Activated CD8-positive, alpha-beta T cell treated with anti-CD3 and anti-CD28 coated beads, Interleukin-2, amount 10 ng/mL, durations not matched to agents 7 days and 5 days (primary cell): ENCODE results near the gene CLSTN1. TPM values are rescaled to one million over a fixed set of nuclear protein-coding genes. Genes with fewer than 3 reads are reported as not detected.

ENCODE experiments used
- ATAC-seq: fragments of 150-1000 bp; cut with Tn5 transposase; one replicate; pipeline ENCODE4 v1.10.0; 2021; ENCODE audit warnings: moderate library complexity
- CTCF ChIA-PET: fragments of 350-600 bp; sonication (Branson Sonifier 250); formaldehyde crosslinking; loops from one replicate; lab custom pipeline; 2021; ENCODE audit warnings: antibody characterized with exemption; lab: Charles Lee
- POLR2A ChIA-PET: fragments of 350-600 bp; sonication (Branson Sonifier 250); formaldehyde crosslinking; loops from one replicate; lab custom pipeline; 2021; ENCODE audit warnings: antibody characterized with exemption; lab: Charles Lee
- DNase-seq: peaks from one replicate; pipeline ENCODE4 v3.0.0-alpha.2; 2020
- H3K27ac Mint-ChIP-seq: one replicate; pipeline ENCODE4 v1.8.0; 2021; ENCODE audit warnings: mild to moderate bottlenecking, mixed read lengths
- H3K27me3 Mint-ChIP-seq: one replicate; pipeline ENCODE4 v1.8.0; 2021; ENCODE audit warnings: low read depth, mixed read lengths
- H3K36me3 Mint-ChIP-seq: one replicate; pipeline ENCODE4 v1.8.0; 2021; ENCODE audit warnings: low read depth, mixed read lengths
- H3K4me1 Mint-ChIP-seq: one replicate; pipeline ENCODE4 v1.8.0; 2021; ENCODE audit warnings: low read depth, mixed read lengths
- H3K4me3 Mint-ChIP-seq: one replicate; pipeline ENCODE4 v1.8.0; 2021; ENCODE audit warnings: mild to moderate bottlenecking, mixed read lengths
- H3K9me3 Mint-ChIP-seq: one replicate; pipeline ENCODE4 v1.8.0; 2022; ENCODE audit warnings: mixed read lengths; ENCODE audit not compliant: insufficient read depth
- total RNA-seq, 2 experiments: library from RNA; stranded (reverse); gene quantifications; one replicate each; pipeline ENCODE4 v1.2.3, GENCODE V29; 2021

CLSTN1 gene
- total RNA-seq, 2 experiments from 2014 or later, result 91.1 to 96.8 TPM

DNA sequence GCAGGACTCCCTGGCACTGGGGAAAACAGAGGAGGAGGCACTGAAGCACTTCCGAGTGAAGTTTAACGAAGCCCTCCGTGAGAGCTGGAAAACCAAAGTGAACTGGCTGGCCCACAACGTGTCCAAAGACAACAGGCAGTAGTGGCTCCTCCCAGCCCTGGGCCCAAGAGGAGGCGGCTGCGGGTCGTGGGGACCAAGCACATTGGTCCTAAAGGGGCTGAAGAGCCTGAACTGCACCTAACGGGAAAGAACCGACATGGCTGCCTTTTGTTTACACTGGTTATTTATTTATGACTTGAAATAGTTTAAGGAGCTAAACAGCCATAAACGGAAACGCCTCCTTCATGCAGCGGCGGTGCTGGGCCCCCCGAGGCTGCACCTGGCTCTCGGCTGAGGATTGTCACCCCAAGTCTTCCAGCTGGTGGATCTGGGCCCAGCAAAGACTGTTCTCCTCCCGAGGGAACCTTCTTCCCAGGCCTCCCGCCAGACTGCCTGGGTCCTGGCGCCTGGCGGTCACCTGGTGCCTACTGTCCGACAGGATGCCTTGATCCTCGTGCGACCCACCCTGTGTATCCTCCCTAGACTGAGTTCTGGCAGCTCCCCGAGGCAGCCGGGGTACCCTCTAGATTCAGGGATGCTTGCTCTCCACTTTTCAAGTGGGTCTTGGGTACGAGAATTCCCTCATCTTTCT, 96.7 kb downstream of the CLSTN1 start:
- H3K4me3 Mint-ChIP-seq, result peak overlapping the region; percentile 22
- DNase-seq, result no peak
- peak overlapping the region; percentile 96 for H3K27ac Mint-ChIP-seq
- CTCF ChIA-PET, result interaction anchor here (1.3 to 16.0 kb wide), 3 partner anchors 10 to 111 kb away, joined by 4 to 204 read pairs (median 13); no protein-coding TSS in a partner anchor
- peaks cover 85% of the 10 kb centered on the region for H3K36me3 Mint-ChIP-seq
- no peak for ATAC-seq
- H3K4me1 Mint-ChIP-seq, result peaks cover 84% of the 10 kb centered on the region
- no peaks in the 10 kb centered on the region for H3K27me3 Mint-ChIP-seq
- H3K9me3 Mint-ChIP-seq, result no peaks in the 10 kb centered on the region
- POLR2A ChIA-PET, result interaction anchor here (1.0 to 3.5 kb wide), 6 partner anchors 11 to 137 kb away, joined by 3 to 22 read pairs (median 4); no protein-coding TSS in a partner anchor

DNA sequence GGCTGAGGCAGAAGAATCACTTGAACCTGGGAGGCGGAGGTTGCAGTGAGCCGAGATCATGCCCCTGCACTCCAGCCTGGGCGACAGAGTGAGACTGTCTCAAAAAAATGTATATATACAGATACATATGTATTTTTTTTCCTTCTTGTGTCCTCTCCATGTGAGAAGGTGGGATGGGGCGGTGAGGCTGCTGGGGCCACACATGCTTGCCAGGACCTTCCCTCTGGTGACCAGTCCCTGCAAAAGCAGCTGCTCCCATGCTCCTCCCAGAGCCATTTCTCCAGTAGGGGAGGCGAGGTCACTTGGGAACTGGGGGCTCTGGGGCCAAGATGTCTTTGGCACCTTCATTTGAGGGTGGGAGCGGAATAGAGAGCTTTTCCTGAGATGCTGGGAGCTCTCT, 97.4 kb downstream of the CLSTN1 start:
- H3K4me3 Mint-ChIP-seq, result no peak overlapping the region

DNA sequence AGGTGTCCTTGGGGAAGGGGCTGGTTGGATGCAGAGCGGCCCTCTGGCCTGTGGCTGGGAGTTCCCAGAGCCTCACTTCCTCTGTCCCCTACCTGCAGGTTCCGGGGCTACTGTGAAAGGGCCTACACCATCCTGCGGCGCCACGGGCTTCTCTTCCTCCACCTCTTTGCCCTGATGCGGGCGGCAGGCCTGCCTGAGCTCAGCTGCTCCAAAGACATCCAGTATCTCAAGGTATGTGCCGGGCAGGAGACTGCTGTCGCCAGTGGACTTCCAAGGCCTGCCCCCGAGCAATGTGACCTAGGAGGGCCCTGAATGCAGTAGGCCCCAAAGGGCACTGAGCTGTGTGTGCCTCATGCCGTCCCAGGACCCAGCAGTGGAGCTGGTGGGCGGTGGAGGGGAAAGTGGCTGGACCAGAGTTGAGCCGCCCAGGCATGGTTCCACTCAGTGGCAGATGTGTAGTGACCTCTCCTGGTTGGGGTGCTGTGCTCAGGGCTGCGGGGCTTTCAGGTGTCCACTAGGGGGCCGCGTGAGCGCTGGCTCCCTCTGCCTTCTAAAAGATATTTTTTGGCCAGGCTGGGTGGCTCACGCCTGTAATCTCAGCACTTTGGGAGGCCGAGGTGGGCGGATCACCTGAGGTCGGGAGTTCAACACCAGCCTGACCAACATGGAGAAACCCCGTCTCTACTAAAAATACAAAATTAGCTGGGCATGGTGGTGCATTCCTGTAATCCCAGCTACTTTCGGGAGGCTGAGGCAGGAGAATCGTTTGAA, 98.9 kb downstream of the CLSTN1 start:
- Mint-ChIP-seq H3K9me3 (no peaks in the 10 kb centered on the region), H3K4me1 (peaks cover 81% of the 10 kb centered on the region), H3K36me3 (peaks cover 83% of the 10 kb centered on the region), H3K27me3 (no peaks in the 10 kb centered on the region), H3K27ac (peak overlapping the region; percentile 83), H3K4me3 (no peak overlapping the region)
- ChIA-PET CTCF (interaction anchor here (0.6 to 16.0 kb wide), 6 partner anchors 9 to 111 kb away, joined by 3 to 204 read pairs (median 6); no protein-coding TSS in a partner anchor), POLR2A (interaction anchor here (0.8 to 3.5 kb wide), 4 partner anchors 9 to 98 kb away, joined by 3 to 11 read pairs (median 4); no protein-coding TSS in a partner anchor)
- ATAC-seq, result peak; percentile 65
- DNase-seq, result peak; percentile 82

More for the DNA sequence above, 97.4 kb downstream of the CLSTN1 start:
- no peak for ATAC-seq
- H3K27me3 Mint-ChIP-seq, result no peaks in the 10 kb centered on the region
- H3K9me3 Mint-ChIP-seq, result no peaks in the 10 kb centered on the region
- H3K36me3 Mint-ChIP-seq, result peaks cover 84% of the 10 kb centered on the region
- CTCF ChIA-PET, result interaction anchor here (0.7 to 16.0 kb wide), 5 partner anchors 9 to 111 kb away, joined by 3 to 204 read pairs (median 4); no protein-coding TSS in a partner anchor
- H3K4me1 Mint-ChIP-seq, result peaks cover 84% of the 10 kb centered on the region
- H3K27ac Mint-ChIP-seq, result peak overlapping the region; percentile 96
- POLR2A ChIA-PET, result interaction anchor here (1.0 to 3.5 kb wide), 3 partner anchors 10 to 137 kb away, joined by 3 to 11 read pairs (median 4); no protein-coding TSS in a partner anchor
- DNase-seq, result no peak

DNA sequence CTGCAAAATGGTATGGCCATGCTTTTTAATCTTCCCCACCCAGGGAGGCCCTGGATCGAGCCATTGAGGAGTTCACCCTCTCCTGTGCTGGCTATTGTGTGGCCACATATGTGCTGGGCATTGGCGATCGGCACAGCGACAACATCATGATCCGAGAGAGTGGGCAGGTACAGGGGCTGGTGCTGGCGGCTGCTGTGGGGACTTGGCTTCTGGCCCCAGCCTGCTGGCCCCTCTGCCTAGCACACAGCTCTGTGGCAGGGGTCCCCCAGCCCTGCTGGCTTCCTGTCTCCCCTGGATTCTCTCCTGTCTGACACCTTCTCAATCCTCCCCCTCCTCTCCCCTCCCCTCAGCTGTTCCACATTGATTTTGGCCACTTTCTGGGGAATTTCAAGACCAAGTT, 99.8 kb downstream of the CLSTN1 start:
- ATAC-seq, result no peak
- Mint-ChIP-seq H3K36me3 (peaks cover 86% of the 10 kb centered on the region), H3K4me3 (no peak overlapping the region), H3K27ac (peak overlapping the region; percentile 83), H3K27me3 (no peaks in the 10 kb centered on the region), H3K4me1 (peaks cover 84% of the 10 kb centered on the region), H3K9me3 (no peaks in the 10 kb centered on the region)
- CTCF ChIA-PET, result interaction anchor here (16.0 kb wide), 1 partner anchor 96 kb away, joined by 204 read pairs; no protein-coding TSS in a partner anchor
- DNase-seq, result no peak
- POLR2A ChIA-PET, result interaction anchor here (1.9 to 3.5 kb wide), 2 partner anchors 8 to 97 kb away, joined by 5 to 11 read pairs; no protein-coding TSS in a partner anchor

DNA sequence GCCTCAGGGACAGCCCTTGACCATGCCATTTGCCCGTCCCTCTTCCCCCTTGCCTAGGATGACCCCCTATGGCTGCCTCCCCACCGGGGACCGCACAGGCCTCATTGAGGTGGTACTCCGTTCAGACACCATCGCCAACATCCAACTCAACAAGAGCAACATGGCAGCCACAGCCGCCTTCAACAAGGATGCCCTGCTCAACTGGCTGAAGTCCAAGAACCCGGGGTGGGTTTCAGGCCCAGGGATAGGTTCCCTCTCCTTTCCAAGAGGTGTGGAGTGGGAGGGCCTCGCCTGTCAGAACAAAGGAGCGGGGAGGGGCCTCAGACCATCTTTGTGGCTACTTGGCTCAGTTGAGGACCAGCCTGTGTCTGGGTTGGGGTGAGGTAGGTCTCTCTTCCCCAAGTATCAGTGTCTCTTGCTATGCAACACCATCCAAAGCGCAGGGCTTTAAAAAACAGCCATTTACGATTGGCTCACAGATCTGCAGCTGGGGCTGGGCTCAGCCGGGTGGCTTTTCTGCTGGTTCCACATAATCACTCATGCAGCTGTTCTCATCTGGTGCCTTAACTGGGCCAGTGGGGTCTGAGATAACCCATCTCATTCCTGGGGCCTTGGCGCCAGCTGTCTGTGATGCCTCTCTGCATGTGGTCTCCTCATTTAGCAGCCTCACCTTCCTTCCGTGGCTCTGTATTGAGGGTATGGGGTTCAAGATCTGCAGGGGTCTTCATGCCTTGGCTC, 100.5 kb downstream of the CLSTN1 start:
- CTCF ChIA-PET, result interaction anchor here (16.0 kb wide), 1 partner anchor 95 kb away, joined by 204 read pairs; no protein-coding TSS in a partner anchor
- no peaks in the 10 kb centered on the region for H3K9me3 Mint-ChIP-seq

DNA sequence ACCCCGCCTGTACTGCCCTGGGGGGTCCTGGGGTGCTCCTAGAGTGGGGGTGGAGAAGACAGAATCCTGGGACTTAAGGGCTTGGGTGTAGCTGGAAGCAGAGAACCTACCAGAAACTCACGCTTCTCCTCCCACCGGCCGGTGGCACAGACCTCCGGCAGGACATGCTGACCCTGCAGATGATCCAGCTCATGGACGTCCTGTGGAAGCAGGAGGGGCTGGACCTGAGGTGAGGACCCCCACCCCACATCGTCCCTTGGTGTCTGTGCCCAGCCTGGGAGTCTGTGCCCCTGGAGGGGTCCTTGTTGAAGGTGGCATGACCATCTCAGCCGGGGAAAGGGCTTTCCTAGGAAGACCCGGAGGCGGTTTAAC, 101.4 kb downstream of the CLSTN1 start:
- Mint-ChIP-seq H3K27ac (peak overlapping the region; percentile 55), H3K4me3 (no peak overlapping the region), H3K27me3 (no peaks in the 10 kb centered on the region), H3K4me1 (peaks cover 84% of the 10 kb centered on the region), H3K9me3 (no peaks in the 10 kb centered on the region), H3K36me3 (peaks cover 85% of the 10 kb centered on the region)
- DNase-seq (no peak), ATAC-seq (no peak)
- CTCF ChIA-PET, result interaction anchor here (1.0 to 16.0 kb wide), 7 partner anchors 9 to 146 kb away, joined by 3 to 204 read pairs (median 5); no protein-coding TSS in a partner anchor
- POLR2A ChIA-PET, result interaction anchor here (1.6 to 3.5 kb wide), 2 partner anchors 9 to 94 kb away, joined by 4 to 32 read pairs; no protein-coding TSS in a partner anchor

More for the DNA sequence above, 100.5 kb downstream of the CLSTN1 start:
- no peak for ATAC-seq
- no peaks in the 10 kb centered on the region for H3K27me3 Mint-ChIP-seq
- H3K27ac Mint-ChIP-seq, result peak overlapping the region; percentile 83
- POLR2A ChIA-PET, result interaction anchor here (1.9 to 3.5 kb wide), 2 partner anchors 7 to 97 kb away, joined by 5 to 11 read pairs; no protein-coding TSS in a partner anchor
- H3K4me1 Mint-ChIP-seq, result peaks cover 84% of the 10 kb centered on the region
- DNase-seq, result no peak
- H3K36me3 Mint-ChIP-seq, result peaks cover 85% of the 10 kb centered on the region
- H3K4me3 Mint-ChIP-seq, result no peak overlapping the region

DNA sequence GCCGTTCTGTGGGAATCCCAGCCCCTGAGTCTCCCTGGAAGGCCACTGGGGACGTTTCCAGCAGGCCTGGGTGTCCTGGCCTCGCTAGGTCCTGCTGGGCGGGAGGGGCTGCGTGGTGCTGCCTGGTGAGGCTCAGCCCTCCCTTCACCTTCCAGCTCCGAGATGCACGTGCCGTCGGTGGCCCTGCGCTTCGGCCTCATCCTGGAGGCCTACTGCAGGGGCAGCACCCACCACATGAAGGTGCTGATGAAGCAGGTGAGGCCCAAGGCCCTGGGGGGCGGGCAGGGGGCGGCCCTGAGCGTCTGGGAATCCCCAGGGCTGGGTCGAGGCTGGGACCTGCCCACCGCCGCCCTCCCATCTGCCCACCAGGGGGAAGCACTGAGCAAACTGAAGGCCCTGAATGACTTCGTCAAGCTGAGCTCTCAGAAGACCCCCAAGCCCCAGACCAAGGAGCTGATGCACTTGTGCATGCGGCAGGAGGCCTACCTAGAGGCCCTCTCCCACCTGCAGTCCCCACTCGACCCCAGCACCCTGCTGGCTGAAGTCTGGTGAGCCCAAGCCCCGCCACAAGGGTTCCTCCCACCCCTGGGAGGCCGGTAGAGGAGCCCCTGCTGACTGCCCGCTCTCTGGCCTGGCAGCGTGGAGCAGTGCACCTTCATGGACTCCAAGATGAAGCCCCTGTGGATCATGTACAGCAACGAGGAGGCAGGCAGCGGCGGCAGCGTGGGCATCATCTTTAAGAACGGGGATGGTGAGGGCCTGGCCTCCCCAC, 102.0 kb downstream of the CLSTN1 start:
- peak; percentile 79 for DNase-seq
- Mint-ChIP-seq H3K36me3 (peaks cover 85% of the 10 kb centered on the region), H3K9me3 (no peaks in the 10 kb centered on the region), H3K27me3 (no peaks in the 10 kb centered on the region), H3K27ac (peak overlapping the region; percentile 82), H3K4me3 (no peak overlapping the region), H3K4me1 (peaks cover 79% of the 10 kb centered on the region)
- ChIA-PET POLR2A (interaction anchor here (1.1 to 3.5 kb wide), 4 partner anchors 9 to 94 kb away, joined by 4 to 32 read pairs (median 4); no protein-coding TSS in a partner anchor), CTCF (interaction anchor here (0.6 to 16.0 kb wide), 13 partner anchors 9 to 147 kb away, joined by 3 to 204 read pairs (median 5); partner anchors contain the start of gene PIK3CD)
- ATAC-seq, result peak; percentile 12

DNA sequence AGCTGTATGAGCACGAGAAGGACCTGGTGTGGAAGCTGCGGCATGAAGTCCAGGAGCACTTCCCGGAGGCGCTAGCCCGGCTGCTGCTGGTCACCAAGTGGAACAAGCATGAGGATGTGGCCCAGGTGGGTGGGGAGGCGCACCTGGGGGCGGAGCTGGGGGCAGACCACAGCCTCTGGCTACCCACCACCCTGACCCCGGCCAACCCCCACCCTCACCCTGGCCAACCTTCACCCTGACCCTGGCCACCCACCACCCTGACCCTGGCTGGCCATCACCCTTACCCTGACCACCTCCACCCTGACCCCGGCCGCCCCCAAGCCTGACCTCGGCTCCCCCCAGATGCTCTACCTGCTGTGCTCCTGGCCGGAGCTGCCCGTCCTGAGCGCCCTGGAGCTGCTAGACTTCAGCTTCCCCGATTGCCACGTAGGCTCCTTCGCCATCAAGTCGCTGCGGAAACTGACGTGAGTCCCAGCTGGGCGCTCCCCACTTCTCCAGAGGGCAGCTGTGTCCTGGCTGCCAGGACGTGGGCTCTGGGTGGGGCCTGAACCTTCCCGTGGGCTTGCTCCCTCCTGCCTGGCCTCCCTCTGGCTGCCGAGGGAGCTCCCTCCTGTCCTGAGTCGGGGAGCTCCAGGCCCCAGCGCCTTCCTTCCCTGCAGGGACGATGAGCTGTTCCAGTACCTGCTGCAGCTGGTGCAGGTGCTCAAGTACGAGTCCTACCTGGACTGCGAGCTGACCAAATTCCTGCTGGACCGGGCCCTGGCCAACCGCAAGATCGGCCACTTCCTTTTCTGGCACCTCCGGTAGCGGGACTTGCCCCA, 102.8 kb downstream of the CLSTN1 start:
- DNase-seq (no peak), ATAC-seq (no peak)
- Mint-ChIP-seq H3K9me3 (no peaks in the 10 kb centered on the region), H3K4me3 (peak overlapping the region; percentile 28), H3K4me1 (peaks cover 76% of the 10 kb centered on the region), H3K36me3 (peaks cover 89% of the 10 kb centered on the region), H3K27ac (peak overlapping the region; percentile 82), H3K27me3 (no peaks in the 10 kb centered on the region)
- CTCF ChIA-PET, result interaction anchor here (0.6 to 16.0 kb wide), 15 partner anchors 8 to 148 kb away, joined by 3 to 204 read pairs (median 5); partner anchors contain the start of gene PIK3CD
- POLR2A ChIA-PET, result interaction anchor here (1.1 to 6.6 kb wide), 5 partner anchors 10 to 93 kb away, joined by 4 to 126 read pairs (median 4); partner anchors contain the start of gene PIK3CD

DNA sequence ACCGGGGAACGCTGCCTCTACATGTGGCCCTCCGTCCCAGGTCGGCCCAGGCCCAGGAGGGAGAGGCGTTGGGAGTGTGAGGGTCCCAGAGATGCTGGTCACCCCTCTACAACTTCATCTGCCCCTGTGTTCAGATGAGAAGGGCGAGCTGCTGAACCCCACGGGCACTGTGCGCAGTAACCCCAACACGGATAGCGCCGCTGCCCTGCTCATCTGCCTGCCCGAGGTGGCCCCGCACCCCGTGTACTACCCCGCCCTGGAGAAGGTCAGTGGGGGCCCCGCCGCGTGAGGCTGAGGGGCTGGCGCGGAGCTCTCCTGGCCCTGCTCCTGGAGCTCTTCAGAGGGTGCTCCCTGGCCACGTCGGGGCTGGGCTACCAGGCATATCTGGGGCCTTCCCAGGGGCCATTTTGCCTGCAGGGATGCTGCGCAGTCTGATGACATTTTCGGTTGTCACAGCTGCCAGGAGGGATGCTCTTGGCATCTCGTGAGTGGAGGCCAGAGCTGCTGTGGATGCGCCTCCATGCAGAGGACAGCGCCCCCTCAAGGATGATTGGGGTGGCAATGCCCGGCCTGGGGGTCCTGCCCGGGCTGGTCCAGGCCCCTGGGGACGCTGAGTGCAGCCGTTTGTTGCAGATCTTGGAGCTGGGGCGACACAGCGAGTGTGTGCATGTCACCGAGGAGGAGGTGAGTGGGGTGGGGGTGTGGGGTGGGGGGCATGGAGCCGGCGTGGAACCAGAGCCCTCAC, 103.6 kb downstream of the CLSTN1 start:
- peaks cover 95% of the 10 kb centered on the region for H3K36me3 Mint-ChIP-seq
- no peaks in the 10 kb centered on the region for H3K27me3 Mint-ChIP-seq
- CTCF ChIA-PET, result interaction anchor here (1.1 to 16.0 kb wide), 11 partner anchors 8 to 149 kb away, joined by 3 to 204 read pairs (median 6); no protein-coding TSS in a partner anchor
- H3K4me3 Mint-ChIP-seq, result peak overlapping the region; percentile 46
- peaks cover 79% of the 10 kb centered on the region for H3K4me1 Mint-ChIP-seq
- H3K9me3 Mint-ChIP-seq, result no peaks in the 10 kb centered on the region
- DNase-seq (no peak), ATAC-seq (no peak)
- peak overlapping the region; percentile 96 for H3K27ac Mint-ChIP-seq
- POLR2A ChIA-PET, result interaction anchor here (1.1 to 6.6 kb wide), 6 partner anchors 9 to 92 kb away, joined by 4 to 126 read pairs (median 4); partner anchors contain the start of gene PIK3CD
